ENCODE results near the gene POLK.
"Not testable (repeated sequence)": the region's sequence is repeated elsewhere in the genome, so short reads cannot be mapped to it uniquely, and the experiment has no call there.

POLK gene

DNA sequence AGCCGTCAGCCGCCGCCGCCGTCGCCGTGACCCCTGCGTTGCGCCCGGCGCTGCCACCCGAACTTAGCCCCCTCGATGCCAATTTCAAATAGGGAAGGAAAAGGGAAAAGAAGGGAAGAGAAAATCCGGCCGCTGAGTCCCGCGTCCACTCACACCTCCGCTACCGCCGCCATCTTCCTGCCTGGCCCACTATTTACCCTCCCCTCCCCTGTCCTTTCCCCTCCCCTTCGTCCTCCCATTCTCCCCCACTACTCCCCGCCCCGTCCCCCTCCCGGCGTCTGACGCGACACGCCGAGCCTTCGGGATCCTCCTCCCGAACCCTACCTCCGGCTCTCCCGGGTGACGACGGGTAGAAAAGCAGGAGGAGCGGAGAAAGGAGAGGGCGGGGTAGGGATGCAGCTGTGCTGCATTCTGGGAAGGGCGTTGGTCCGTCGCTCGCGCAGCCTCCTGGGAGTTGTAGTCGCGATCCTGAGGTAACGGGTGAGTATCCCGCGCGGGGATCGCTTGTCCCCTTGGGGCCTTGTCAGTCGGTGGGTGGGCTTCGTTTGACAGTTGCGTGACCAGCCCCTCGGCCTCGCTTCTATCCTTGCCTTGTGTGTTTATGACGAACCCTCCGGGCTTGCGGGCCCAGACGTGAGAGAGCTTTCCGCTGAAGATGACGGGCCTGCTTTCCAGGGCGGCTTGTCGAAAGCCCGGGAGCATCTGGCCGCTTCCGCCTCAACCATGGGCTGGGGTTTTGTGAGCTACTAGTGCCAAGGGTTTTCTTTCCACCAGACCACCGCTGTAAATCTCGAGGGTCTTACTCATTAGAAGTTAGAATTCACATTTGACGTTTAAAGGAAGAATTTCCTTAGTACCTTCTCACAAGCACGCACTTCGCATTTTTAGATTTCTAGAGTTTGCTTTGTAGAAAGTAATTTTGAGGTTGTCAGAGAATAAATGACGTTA lies at the start of gene POLK, which contains the start of gene CERT1:
Gene POLK (plus strand): TSS at position 457 of the 948 bp plus-strand sequence.
Gene CERT1 (minus strand): TSS at position 195 of the 948 bp plus-strand sequence. CDS start 422 bp downstream, outside the sequence.
- DNase-seq: peak; percentile 95 to 96

DNA sequence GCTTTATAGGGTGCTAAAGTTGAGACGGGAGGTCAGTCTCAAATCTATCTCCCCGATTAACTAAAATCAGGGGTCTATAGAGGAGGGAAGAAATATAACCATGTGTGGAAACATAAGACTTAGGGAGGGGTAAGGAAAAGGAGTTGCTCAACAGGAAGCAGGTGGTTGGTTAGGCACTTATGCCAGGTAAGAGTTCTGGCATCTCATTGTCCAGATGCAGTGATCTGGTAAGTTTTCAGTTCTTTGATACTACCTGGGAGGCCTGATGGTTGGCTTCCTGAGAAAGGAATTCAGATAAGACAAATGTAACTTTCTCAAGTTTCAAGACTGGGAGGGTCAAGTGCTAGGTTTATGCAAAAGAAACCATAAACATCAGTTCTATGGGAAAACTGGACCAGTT lies 48.0 kb upstream of the POLK start:
- DNase-seq: no peak

DNA sequence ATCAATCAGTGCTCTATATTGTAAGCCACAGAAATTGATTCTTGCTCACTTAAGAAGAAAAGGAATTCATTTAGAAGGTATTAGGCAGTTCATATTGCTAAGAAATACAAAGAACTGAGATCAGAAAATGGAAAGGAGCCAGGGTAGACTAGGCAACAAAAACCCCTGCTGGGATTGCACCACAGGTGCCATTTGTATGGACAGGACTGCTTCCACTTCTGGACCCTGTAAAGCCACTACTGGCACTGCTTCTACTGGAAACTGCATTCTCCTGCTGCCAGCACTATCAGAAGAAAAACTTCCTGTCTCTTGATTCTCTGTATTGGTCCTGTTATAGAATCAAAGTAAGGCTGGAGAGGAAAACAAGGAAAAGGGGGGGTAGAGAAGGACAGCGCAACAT lies 46.2 kb upstream of the POLK start:
- DNase-seq: no peak

DNA sequence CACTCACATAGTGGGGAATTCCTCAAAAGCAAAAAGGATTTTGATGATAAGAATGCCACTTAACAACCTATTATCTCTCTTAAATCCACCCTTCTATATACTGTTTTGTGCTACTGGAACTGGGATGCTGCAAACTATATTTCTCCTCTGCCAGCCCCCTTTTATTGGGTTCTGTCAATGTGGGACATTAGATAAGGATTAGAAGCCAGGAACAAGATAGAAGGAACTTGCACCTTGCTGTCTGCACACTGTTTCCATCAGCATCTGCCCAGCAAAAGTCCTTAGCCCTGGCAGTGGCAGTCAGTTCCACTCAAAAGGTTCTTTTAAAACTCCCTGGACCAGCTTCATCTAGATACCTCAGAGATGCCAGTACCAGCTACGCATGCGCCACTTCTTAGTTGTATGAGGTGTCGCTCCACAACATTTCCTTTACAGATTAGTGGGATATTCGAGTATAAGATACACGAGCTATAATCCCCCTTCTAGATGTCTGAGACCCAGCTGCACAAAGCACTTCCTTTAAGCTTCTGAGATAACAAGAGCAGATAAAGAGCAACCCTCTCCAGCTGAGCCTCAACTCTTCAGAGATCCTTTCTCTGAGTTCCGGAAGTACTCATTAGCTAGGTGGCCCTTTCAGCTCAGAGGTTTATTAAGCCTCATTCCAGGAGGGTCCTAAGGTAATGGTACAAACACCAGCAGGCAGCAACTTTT lies 45.5 kb upstream of the POLK start:
- no peak for DNase-seq

DNA sequence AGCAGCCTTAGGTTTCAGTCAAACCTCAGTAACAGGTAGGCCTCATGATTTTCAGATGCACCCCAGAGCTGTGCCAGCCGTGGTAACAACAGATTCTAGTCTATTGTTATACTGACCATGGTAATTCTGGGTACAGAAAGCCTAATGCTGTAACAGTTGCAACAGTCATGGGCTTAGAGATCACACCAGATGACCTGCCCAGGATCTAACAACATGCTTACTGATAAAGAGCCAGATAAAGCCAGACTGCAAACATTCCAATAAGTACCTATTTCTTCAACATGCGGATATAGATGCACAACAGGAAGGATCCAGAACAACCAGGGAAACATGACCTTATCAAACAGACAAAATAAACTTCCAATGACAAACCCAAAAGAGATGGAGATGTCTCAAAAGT lies 43.1 kb upstream of the POLK start:
- no peak for DNase-seq

DNA sequence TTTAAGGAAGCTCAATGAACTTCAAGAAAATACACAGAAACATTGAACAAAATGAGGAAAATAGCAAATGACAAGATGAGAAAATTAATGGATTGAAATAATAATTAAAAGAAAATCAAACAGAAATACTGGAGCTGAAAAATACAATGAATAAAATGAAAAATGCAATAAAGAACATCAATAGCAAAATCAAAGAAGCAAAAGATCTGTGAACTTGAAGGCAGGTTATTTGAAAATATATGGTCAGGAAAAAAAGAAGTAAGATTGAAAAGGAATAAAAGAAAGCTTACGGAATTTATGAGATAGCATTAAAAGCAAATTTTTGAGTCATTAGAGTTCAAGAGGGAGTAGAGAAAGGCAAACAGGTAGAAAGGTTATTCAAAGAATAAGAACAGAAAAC lies 42.7 kb upstream of the POLK start:
- DNase-seq: no peak

DNA sequence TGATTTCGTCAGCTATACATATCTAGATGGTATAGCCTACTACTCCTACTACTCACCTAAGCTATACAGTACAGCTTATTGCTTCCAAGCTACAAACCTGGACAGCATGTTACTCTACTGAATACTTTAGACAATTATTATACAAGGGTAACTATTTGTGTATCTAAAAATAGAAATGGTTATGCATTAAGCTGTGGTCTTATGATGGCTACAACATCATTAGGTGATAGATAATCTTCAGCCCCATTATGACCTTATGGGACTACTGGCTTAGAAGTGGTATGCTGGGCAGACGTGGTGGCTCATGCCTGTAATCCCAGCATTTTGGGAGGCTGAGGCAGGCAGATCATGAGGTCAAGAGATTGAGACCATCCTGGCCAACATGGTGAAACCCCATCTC lies 40.5 kb upstream of the POLK start:
- no peak for DNase-seq

DNA sequence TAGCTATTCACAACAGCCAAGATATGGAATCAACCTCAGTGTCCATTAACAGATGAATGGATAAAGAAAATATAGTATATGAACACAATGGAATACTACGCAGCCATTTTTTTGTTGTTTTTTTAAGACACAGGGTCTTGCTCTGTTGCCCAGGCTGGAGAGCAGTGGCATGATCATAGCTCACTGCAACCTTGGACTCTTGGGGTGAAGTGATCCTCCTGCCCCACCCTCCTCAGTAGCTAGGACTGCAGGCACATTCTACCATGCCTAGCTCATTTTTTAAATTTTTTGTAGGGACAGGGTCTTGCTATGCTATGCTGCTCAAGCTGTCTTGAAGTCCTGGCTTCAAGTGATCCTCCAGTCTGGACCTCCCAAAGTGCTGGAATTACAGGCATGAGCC lies 38.7 kb upstream of the POLK start:
- no peak for DNase-seq

DNA sequence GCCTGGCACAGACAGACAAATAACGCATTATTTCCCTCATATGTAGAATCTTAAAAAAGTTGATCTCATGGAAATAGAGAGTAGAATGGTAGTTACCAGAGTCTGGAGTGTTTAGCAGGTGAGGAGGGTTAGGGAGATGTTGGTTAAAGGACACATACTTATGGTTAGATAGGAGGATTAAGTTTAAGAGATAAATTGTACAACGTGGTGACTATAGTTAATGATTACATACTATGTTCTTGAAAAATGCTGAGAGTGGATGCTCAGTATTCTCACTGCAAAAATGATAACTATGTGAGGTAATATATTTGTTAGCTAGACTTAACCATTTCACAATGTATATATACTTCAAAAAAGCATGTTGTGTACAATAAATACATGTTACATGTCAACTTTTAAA lies 38.2 kb upstream of the POLK start:
- no peak for DNase-seq

DNA sequence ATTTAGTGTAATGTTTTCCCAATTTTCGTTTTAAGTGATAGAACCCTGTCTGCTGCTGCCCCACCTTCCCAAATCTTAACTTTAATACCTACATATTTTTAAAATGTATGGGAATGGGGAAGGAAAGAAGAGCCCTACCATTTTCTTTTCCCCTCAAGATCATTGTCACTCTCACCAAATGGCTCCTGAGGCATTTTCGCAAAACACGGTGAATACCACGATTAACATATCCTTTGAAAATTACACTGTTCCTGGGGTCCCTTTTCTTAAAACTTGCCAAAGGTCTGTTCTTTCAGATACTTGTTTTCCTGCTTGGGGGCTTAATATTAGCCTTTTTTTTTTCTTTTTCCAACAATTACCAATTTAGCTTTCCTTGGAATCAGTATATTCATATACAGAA lies 36.3 kb upstream of the POLK start:
- DNase-seq: no peak

DNA sequence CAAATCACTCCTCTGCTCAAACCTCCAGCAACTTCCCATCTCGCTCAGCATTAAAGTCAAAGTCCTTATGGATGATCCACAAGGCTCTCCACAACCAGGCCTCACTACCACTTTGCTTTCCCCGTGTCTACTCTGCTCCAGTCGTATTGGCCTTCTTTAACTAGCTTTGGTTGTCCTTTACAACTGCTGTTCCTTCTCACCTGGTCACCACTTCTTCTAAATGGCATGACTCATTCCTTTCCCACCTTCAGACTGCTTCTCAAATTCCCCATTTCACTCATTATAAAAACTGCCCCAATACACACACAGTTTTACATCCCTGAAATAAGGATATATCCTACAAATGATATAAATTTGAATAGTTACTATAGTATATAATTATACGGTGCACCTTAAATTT lies 30.7 kb upstream of the POLK start:
- DNase-seq: no peak

DNA sequence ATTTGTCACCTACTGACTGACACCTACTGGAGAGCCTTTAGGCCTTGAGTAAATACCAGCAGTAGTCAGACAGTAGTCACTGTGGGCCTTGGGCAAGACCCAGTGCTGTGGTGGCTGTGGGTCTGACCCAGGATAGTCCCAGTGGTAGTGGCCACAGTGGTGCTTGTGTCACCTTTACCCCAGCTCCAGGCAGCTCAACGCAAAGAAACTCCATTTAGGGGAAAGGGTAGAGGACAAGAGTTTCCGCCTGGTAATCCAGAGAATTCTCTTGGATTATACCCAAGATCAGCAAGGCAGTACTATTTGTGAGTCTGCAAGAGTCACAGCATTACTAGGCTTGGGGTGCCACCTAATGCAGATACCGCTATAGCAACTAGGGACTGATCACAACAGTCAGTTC lies 29.2 kb upstream of the POLK start:
- DNase-seq: no peak

DNA sequence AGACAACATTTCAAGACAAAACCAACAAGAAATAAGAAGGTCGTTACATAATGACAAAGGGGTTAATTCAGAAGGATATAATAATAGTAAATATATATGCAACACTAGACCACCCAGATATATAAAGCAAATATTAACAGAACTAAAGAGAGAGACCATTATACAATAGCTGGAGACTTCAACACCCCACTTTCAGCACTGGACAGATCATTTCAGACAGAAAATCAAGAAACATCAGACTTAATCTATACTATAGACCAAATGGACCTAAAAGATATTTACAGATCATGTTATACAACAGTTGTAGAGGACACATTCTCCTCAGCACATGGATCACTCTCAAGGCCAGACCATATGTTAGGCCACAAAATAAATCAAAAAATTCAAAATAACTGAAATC lies 27.1 kb upstream of the POLK start:
- DNase-seq: no peak

DNA sequence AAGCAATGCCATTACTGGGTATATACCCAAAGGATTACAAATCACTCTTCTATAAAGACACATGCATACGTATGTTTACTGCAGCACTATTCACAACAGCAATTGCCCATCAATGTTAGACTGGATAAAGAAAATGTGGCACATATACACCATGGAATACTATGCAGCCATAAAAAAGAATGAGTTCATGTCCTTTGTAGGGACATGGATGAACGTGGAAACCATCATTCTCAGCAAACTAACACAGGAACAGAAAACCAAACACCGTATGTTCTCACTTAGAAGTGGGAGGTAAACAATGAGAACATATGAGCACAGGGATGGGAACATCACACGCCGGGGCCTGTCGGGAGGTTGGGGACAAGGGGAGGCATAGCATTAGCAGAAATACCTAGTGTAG lies 21.8 kb upstream of the POLK start:
- not testable (repeated sequence) for DNase-seq

DNA sequence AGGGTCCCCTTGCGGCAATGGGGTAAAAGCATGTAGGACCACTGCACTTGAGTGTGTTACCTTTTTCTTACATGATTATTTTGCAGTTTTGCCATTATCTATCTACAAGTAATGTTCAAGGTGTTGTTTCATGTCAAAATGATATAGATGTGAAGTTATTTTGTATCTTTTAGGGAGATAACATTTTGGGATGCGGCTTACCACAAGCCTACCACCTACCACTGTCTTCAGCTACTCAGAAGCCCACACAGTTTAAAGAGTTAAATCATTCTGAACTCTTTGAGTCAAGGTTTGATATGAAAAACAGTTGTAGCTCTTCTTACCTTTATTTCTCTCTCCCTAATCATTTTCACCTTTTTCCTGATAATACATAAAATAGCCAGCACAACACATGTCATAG lies 20.1 kb upstream of the POLK start:
- DNase-seq: no peak

DNA sequence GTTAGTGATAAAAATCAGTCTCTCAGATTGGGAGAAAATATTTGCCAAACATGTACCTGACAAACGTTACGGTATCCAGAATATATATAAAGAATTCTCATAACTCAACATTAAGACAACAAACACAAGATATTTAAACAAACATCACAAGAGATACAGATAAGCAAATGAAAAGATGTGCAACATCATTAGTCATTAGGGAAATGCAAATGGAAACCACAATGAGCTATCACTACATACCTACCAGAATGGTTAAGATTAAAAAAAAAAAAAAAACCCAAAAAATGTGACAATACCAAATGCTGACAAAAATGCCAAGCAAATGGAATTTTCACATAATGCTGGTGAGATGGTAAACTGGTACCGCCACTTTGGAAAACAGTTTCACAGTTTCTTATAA lies 15.7 kb upstream of the POLK start:
- DNase-seq: no peak

DNA sequence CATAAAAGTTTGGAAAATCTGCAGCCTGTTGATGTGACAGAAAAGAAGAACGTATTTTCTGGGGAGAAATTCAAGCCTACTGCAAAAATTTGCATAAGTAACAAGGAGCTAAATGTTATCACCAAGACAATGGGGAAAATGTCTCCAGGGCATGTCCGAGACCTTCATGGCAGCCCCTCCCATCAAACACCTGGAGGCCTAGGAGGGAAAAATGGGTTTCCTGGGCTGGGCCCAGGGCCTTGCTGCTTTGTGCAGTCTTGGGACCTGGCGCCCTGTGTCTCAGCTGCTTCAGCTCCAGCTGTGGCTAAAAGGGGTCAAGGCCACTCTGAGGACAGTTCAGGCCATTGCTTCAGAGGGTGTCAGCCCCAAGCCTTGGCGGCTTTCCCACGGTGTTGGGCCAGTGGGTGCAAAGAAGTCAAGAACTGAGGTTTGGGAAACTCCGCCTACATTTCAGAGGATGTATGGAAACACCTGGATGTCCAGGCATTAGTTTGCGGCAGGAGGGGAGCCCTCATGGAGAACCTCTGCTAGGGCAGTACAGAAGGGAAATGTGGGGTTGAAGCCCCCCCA lies 13.4 kb upstream of the POLK start:
- no peak for DNase-seq

DNA sequence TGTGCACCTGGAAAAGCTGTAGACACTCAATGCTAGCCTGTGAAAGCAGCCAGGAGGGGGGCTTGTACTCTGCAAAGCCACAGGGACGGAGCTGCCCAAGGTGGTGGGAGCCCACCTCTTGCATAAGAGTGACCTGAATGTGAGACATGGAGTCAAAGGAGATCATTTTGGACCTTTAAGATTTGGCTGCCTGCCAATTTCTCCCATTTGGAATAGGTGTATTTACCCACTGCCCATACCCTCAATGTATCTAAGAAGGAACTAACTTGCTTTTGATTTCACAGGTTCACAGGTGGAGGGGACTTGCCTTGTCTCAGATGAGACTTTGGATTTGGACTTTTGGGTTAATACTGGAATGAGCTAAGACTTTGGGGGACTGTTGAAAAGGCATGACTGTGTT lies 12.8 kb upstream of the POLK start:
- not testable (repeated sequence) for DNase-seq

DNA sequence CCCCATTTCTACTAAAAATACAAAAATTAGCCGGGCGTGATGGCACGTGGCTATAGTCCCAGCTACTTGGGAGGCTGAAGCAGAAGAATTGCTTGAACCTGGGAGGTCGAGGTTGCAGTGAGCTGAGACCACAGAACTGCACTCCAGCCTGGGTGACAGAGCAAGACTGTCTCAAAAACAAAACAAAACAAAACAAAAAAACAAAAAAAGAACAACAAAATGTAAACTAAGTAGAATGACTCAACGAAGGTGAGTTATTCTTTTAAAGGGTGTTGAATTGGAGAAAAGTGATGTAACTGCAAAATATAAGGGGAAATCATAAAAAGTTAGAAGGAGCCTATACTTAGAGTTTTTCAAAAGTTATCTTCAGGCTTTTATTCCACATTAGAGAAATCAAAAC lies 6.6 kb upstream of the POLK start:
- not testable (repeated sequence) for DNase-seq

DNA sequence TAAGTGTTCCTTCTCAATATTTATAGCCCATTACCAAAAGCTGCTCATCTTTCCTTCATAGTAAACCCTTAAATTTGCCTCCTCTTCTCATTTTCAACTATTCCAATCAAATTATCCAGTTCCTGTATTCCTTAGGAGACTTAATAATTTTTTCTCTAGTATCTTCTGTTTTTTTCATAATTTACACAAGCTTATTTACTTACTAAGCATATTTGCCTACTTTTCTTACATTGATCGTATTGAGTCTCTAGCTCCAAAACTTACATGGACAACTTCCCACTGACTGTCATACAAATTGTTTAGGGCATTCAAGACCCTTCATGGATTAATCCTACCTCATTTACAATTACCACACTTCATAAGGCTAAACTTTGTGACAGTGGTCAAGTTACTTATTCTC lies 3.9 kb upstream of the POLK start:
- no peak for DNase-seq

DNA sequence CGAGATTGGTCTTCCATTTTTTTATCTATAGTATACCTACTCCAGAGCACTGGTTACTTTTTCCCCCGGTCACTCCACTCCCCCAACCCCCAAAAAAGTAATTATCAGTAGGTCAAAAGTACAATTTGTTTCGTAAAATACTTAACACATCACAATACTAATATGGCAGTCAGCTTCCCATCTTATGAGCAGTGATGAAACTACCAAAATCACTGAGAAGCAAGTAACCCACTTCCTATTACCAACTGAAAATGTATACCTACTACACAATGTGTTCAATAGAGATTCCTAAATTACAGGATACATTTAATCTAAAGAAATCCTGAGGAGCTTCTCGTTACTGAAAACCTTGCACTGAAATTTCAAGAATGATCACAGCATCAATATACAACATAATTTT lies 2.1 kb upstream of the POLK start:
- DNase-seq: no peak

DNA sequence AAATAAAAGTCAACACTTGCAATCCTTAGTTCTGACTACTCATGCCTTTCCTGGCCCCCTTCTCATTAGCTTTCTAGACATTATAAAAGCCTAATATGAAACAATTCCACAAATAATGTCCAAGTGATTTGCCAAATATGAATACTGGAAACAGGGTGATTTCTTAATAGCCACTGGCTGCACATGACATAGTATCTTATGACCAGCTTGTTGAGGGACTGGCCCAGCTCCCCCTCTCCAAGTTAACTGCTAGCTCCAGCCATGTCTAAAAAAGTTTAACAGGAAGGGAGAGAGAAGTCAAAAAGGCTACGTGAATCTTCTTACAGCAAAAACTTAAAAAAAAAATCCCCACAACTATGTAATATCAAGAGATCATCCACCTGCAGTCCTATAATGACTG lies 1.7 kb upstream of the POLK start:
- DNase-seq: no peak

DNA sequence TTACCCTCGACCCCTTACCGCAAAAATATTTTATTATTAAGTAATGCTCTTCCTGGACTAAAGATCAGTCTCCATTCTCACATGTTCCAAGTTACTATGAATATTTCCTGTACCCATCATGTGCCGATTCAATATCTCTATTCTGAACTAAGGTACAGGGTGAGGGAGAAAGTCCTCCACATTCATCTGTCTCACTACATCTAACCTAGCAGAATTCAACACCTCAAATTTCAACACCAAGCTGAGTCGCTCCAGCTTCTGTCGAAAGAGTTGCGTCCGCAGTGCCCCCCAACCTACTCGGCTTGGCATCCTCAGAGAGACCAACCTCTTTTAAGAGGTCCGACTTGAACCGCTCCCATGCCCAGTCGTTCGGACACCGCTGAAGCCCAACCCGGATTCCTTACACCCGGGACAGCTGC lies 1.3 kb upstream of the POLK start:
- DNase-seq: no peak

Measured in activated T-cell treated with anti-CD3 and anti-CD28 coated beads, Interleukin-2, amount 50 U/mL, for 48 hours (primary cell).